ENCODE data around the gene LY6G6F. TPM values are rescaled to one million over a fixed set of nuclear protein-coding genes. Genes with fewer than 3 reads are reported as not detected.

LY6G6F gene
- total and polyA plus RNA-seq, 2 donors (not counting 1 experiment from before 2014, with no cell fraction given) = not detected

DNA sequence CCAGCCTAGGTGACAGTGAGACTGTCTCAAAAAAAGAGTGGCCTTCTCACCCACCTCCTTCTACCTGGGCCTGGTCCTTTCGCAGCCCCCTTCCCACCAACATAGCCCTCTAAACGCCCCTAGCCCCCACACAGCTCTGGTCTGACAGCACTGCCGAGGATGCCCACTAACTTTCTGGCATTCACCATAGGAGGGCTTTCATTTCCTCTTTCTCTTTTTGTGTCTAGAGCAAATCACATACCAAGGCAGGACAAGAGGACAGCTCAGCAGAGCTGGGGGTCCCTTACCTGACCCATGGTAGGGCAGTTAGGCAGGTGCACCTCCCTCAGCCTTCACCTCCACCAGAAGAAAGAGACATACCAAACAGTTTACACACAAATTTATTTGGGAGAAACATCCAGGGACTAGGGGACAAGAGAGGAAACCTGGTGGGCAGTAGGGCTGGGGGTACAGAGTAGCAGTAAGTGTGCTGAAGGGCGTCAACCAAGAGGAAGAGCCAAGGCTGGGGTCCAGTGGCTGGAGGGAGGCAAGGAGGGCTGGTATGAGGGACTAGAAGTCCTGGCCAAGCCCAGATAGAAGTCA is 30.3 kb upstream of the LY6G6F start:
- Histone ChIP-seq H3K4me3 (ENCODE audit: control extremely low read depth in 1 of 5, extremely low read depth in 1 of 5, insufficient read depth in 1 of 5, low read depth in 2 of 5, low read length in 4 of 5) (no peak overlapping the region), H4K20me1 (ENCODE audit: control insufficient read depth, insufficient read depth, low read length, poor library complexity, severe bottlenecking) (no peaks in the 10 kb centered on the region), H3K36me3 (replicated peaks in 1 of 2; ENCODE audit: control extremely low read depth in 1 of 2, control insufficient read depth in 1 of 2, extremely low read depth in 1 of 2, insufficient read depth in 2 of 2, low read length in 1 of 2) (peaks cover 5 to 11% of the 10 kb centered on the region in 2 experiments), H3K9me3 (ENCODE audit: control extremely low read depth in 1 of 3, control insufficient read depth in 2 of 3, insufficient read depth in 1 of 3, low read length in 2 of 3) (no peaks in the 10 kb centered on the region), H3K79me2 (ENCODE audit: control insufficient read depth, insufficient read depth, low read length) (no peaks in the 10 kb centered on the region), H3K4me2 (replicated peaks; ENCODE audit: low read depth, low read length, poor library complexity, severe bottlenecking) (peak overlapping the region; percentile 41), H3K9ac (ENCODE audit: low read length) (no peak overlapping the region), H2AFZ (ENCODE audit: insufficient read depth, low read depth, low read length, poor library complexity, severe bottlenecking) (peak overlapping the region; percentile 18), H3K27me3 (replicated peaks in 1 of 4; ENCODE audit: control extremely low read depth in 1 of 4, control insufficient read depth in 3 of 4, insufficient read depth in 4 of 4, low read length in 3 of 4) (no peaks in the 10 kb centered on the region), H3K27ac (ENCODE audit: low read length in 2 of 2) (no peak overlapping the region), H3K4me1 (ENCODE audit: control insufficient read depth in 2 of 2, insufficient read depth in 2 of 2, low read length in 2 of 2) (peaks cover 11 to 24% of the 10 kb centered on the region in 2 donors)
- Mint-ChIP-seq H3K27me3 (no peaks in the 10 kb centered on the region), H3K27ac (peak overlapping the region; percentile 65), H3K9me3 (ENCODE audit: insufficient read depth) (no peaks in the 10 kb centered on the region), H3K4me3 (no peak overlapping the region), H3K4me1 (peaks cover 34% of the 10 kb centered on the region)
- ChIA-PET POLR2A (interaction anchor here (0.5 kb wide), 2 partner anchors 211 to 1182 kb away, joined by 3 read pairs; no protein-coding TSS in a partner anchor), CTCF (interaction anchor here (1.3 kb wide), 1 partner anchor 53 kb away, joined by 4 read pairs; the partner anchor contains the start of gene DDAH2)
- TF ChIP-seq EZH2 (IDR thresholded peaks at IDR 0.05; ENCODE audit: borderline replicate concordance, insufficient read depth, low read depth, low read length, poor library complexity, severe bottlenecking) (no peak), CTCF (IDR thresholded peaks at IDR 0.05) (no peak)
- intact Hi-C loops (cut with micrococcal nuclease) = no loop called here
- ATAC-seq (ENCODE audit: low read depth) (no peak), DNase-seq (peak; percentile 47)
- WGBS (ENCODE audit: insufficient coverage) = 62% methylated on average over 4 of the region's 4 CpGs

DNA sequence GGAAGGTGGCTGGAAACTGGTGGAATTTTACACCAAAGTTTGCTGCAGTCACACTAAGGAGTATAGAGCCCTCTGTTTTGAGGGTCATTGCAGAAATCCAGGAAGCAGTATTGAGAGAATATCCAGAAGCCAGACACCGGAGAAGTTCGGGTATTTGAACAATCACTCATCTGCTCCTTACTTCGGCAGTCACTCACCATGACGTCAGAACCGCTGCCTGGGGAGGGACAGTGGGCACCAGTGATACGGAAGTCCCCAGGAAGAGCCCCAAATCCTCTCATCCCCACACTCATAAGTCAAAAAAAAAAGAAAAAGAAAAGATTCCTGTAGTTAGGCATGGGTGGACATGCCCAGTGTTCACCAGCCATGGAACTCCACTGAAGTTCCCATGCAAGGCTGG is 29.8 kb upstream of the LY6G6F start:
- H3K27ac ChIP-seq (ENCODE audit: low read length in 2 of 2) = no peak overlapping the region
- H3K79me2 ChIP-seq (ENCODE audit: control insufficient read depth, insufficient read depth, low read length) = no peaks in the 10 kb centered on the region
- 92% methylated on average over 2 of the region's 6 CpGs for WGBS (ENCODE audit: insufficient coverage)
- H3K4me3 ChIP-seq (ENCODE audit: control extremely low read depth in 1 of 5, extremely low read depth in 1 of 5, insufficient read depth in 1 of 5, low read depth in 2 of 5, low read length in 4 of 5) = no peak overlapping the region
- H4K20me1 ChIP-seq (ENCODE audit: control insufficient read depth, insufficient read depth, low read length, poor library complexity, severe bottlenecking) = no peaks in the 10 kb centered on the region
- H3K4me1 Mint-ChIP-seq = peaks cover 39% of the 10 kb centered on the region
- H3K27me3 Mint-ChIP-seq = no peaks in the 10 kb centered on the region
- CTCF ChIA-PET = interaction anchor here (1.6 to 3.3 kb wide), 2 partner anchors 126 to 187 kb away, joined by 7 to 11 read pairs; no protein-coding TSS in a partner anchor
- H3K27me3 ChIP-seq (replicated peaks in 1 of 4; ENCODE audit: control extremely low read depth in 1 of 4, control insufficient read depth in 3 of 4, insufficient read depth in 4 of 4, low read length in 3 of 4) = no peaks in the 10 kb centered on the region
- ATAC-seq (ENCODE audit: low read depth) (no peak), DNase-seq (no peak)
- H3K36me3 ChIP-seq (replicated peaks in 1 of 2; ENCODE audit: control extremely low read depth in 1 of 2, control insufficient read depth in 1 of 2, extremely low read depth in 1 of 2, insufficient read depth in 2 of 2, low read length in 1 of 2) = peaks cover 5 to 7% of the 10 kb centered on the region in 2 experiments
- no peak overlapping the region for H3K9ac ChIP-seq (ENCODE audit: low read length)
- TF ChIP-seq CTCF (IDR thresholded peaks at IDR 0.05) (no peak), EZH2 (IDR thresholded peaks at IDR 0.05; ENCODE audit: borderline replicate concordance, insufficient read depth, low read depth, low read length, poor library complexity, severe bottlenecking) (no peak)
- intact Hi-C loops (cut with micrococcal nuclease) = no loop called here
- H2AFZ ChIP-seq (ENCODE audit: insufficient read depth, low read depth, low read length, poor library complexity, severe bottlenecking) = no peak overlapping the region
- no peaks in the 10 kb centered on the region for H3K9me3 Mint-ChIP-seq (ENCODE audit: insufficient read depth)
- H3K9me3 ChIP-seq (ENCODE audit: control extremely low read depth in 1 of 3, control insufficient read depth in 2 of 3, insufficient read depth in 1 of 3, low read length in 2 of 3) = no peaks in the 10 kb centered on the region
- H3K4me2 ChIP-seq (replicated peaks; ENCODE audit: low read depth, low read length, poor library complexity, severe bottlenecking) = no peak overlapping the region
- H3K4me1 ChIP-seq (ENCODE audit: control insufficient read depth in 2 of 2, insufficient read depth in 2 of 2, low read length in 2 of 2) = peaks cover 15 to 29% of the 10 kb centered on the region in 2 donors
- POLR2A ChIA-PET = no interaction called here
- H3K4me3 Mint-ChIP-seq = no peak overlapping the region
- H3K27ac Mint-ChIP-seq = no peak overlapping the region
